Gastroesophageal sphincter (tissue), 4 donors: ENCODE measurements around the gene RIC1. TPM values are rescaled to one million over a fixed set of nuclear protein-coding genes. Genes with fewer than 3 reads are reported as not detected.

Experiments used
- ATAC-seq: fragments of 150-250 bp; one replicate; pipeline ENCODE4 v1.9.1; 2016; ENCODE audit warnings: mild to moderate bottlenecking, moderate library complexity
- H3K27ac ChIP-seq, 4 donors: fragments of 200-600 bp; sonication (generic) in 3 of 4; 1 replicate in 3 of 4; 2 replicates in 1 of 4; pipeline ENCODE4 v1.5.1; 2016 to 2019
- H3K27me3 ChIP-seq: fragments of 200-600 bp; sonication (generic); one replicate; pipeline ENCODE4 v1.5.1; 2019
- H3K36me3 ChIP-seq, 2 donors: fragments of 200-600 bp; sonication (generic); one replicate each; pipeline ENCODE4 v1.5.1; 2019; ENCODE audit warnings: control low read depth in 1 of 2
- H3K4me1 ChIP-seq, 3 donors: fragments of 200-600 bp; sonication (generic); 1 replicate in 2 of 3; 2 replicates in 1 of 3; pipeline ENCODE4 v1.5.1; 2016 to 2019; ENCODE audit warnings: control low read depth in 2 of 3
- H3K4me3 ChIP-seq, 2 donors: fragments of 200-600 bp; sonication (generic); one replicate each; pipeline ENCODE4 v1.5.1; 2019; ENCODE audit warnings: mild to moderate bottlenecking in 1 of 2, moderate library complexity in 1 of 2
- H3K9me3 ChIP-seq, 3 donors: fragments of 200-600 bp; sonication (generic); one replicate each; pipeline ENCODE4 v1.5.1; 2017 to 2019; ENCODE audit warnings: control low read depth in 2 of 3
- CTCF ChIP-seq, 4 experiments: fragments of 200-600 bp in 2 of 4; fragments of 450-650 bp in 2 of 4; sonication (generic) in 1 of 4; IDR thresholded peaks; one replicate each; pipeline ENCODE4 v1.5.1; 2017 to 2019; ENCODE audit warnings: antibody characterized with exemption in 4 of 4, mild to moderate bottlenecking in 2 of 4, moderate library complexity in 2 of 4
- EP300 ChIP-seq: sonication (generic); formaldehyde crosslinking; IDR thresholded peaks from one replicate; pipeline ENCODE4 v1.6.1; 2017; ENCODE audit warnings: antibody characterized with exemption, mild to moderate bottlenecking
- POLR2A ChIP-seq, 2 donors: fragments of 450-650 bp; IDR thresholded peaks; one replicate each; pipeline ENCODE4 v1.6.1; 2017; ENCODE audit warnings: antibody characterized with exemption in 2 of 2, mild to moderate bottlenecking in 2 of 2, moderate library complexity in 1 of 2
- POLR2AphosphoS5 ChIP-seq: sonication (generic); formaldehyde crosslinking; IDR thresholded peaks from one replicate; pipeline ENCODE4 v1.6.1; 2017; ENCODE audit warnings: antibody characterized with exemption
- WGBS, 2 donors: methylation state at CpG; one replicate each; pipeline ENCODE4 v1.1.5; 2018; ENCODE audit warnings: low coverage in 1 of 2; 5-methylcytosine and 5-hydroxymethylcytosine counted together
- total RNA-seq, 4 donors: library from RNA; depleted of rRNA; stranded (reverse); fragments of >200 nt; gene quantifications; one replicate each; pipeline ENCODE4 v1.1.0, GENCODE V29; 2016

The RIC1 gene
- total RNA-seq, 4 donors from 2014 or later = 39.2 to 60.5 (median 47.2) TPM

- Histone ChIP-seq H3K4me1 (peaks cover 0 to 48% (median 7%) of the 10 kb centered on the region in 3 donors), H3K4me3 (no peak overlapping the region), H3K9me3 (no peaks in the 10 kb centered on the region), H3K36me3 (no peaks in the 10 kb centered on the region), H3K27me3 (no peaks in the 10 kb centered on the region), H3K27ac (no peak overlapping the region)
- no peak for TF ChIP-seq POLR2A (IDR thresholded peaks at IDR 0.05)
- TF ChIP-seq EP300 = no peak
- no peak for TF ChIP-seq CTCF (IDR thresholded peaks at IDR 0.05)
- no peak for TF ChIP-seq POLR2AphosphoS5
- ATAC-seq = no peak
- WGBS, 2 donors = 73 to 87% methylated on average over 1 of the region's 1 CpG
Observed at GRCh38 chr9:5690278-5690677, 61.4 kb downstream of the RIC1 start.

GRCh38 chr9:5695860-5696259 lies 67.0 kb downstream of the RIC1 start:
- no peaks in the 10 kb centered on the region for H3K9me3 ChIP-seq
- no peak overlapping the region for H3K4me3 ChIP-seq
- no peaks in the 10 kb centered on the region for H3K27me3 ChIP-seq
- H3K36me3 ChIP-seq = no peaks in the 10 kb centered on the region
- H3K4me1 ChIP-seq = peaks cover 0 to 67% (median 13%) of the 10 kb centered on the region in 3 donors
- 91 to 100% methylated on average over 2 of the region's 2 CpGs for WGBS, 2 donors
- H3K27ac ChIP-seq = no peak overlapping the region
- TF ChIP-seq EP300 (no peak), POLR2A (IDR thresholded peaks at IDR 0.05) (no peak), POLR2AphosphoS5 (no peak), CTCF (IDR thresholded peaks at IDR 0.05) (no peak)
- no peak for ATAC-seq

- TF ChIP-seq POLR2AphosphoS5 (no peak), EP300 (no peak), POLR2A (IDR thresholded peaks at IDR 0.05) (no peak), CTCF (IDR thresholded peaks at IDR 0.05) (no peak)
Observed at GRCh38 chr9:5696884-5697283, 68.0 kb downstream of the RIC1 start.

GRCh38 chr9:5698004-5698403 lies 69.1 kb downstream of the RIC1 start:
- TF ChIP-seq POLR2AphosphoS5 = no peak
- no peak for TF ChIP-seq CTCF (IDR thresholded peaks at IDR 0.05)
- no peak for TF ChIP-seq POLR2A (IDR thresholded peaks at IDR 0.05)
- no peak for TF ChIP-seq EP300
- H3K4me1 ChIP-seq = peaks cover 0 to 49% (median 13%) of the 10 kb centered on the region in 3 donors
- no peak for ATAC-seq
- H3K36me3 ChIP-seq = no peaks in the 10 kb centered on the region
- H3K27me3 ChIP-seq = no peaks in the 10 kb centered on the region
- peak overlapping the region in 1 of 4 donors; percentile 17 for H3K27ac ChIP-seq
- WGBS, 2 donors = 93 to 100% methylated on average over 1 of the region's 1 CpG
- H3K9me3 ChIP-seq = no peaks in the 10 kb centered on the region
- H3K4me3 ChIP-seq = no peak overlapping the region

More at GRCh38 chr9:5696884-5697283, 68.0 kb downstream of the RIC1 start:
- 89 to 100% methylated on average over 2 of the region's 2 CpGs for WGBS, 2 donors
- Histone ChIP-seq H3K4me3 (no peak overlapping the region), H3K9me3 (no peaks in the 10 kb centered on the region), H3K27ac (peak overlapping the region in 2 of 4 donors; percentile 2 to 27), H3K4me1 (peaks cover 0 to 57% (median 13%) of the 10 kb centered on the region in 3 donors), H3K27me3 (no peaks in the 10 kb centered on the region), H3K36me3 (no peaks in the 10 kb centered on the region)
- no peak for ATAC-seq

GRCh38 chr9:5698810-5699556 lies 70.1 kb downstream of the RIC1 start:
- TF ChIP-seq POLR2AphosphoS5 (no peak), POLR2A (IDR thresholded peaks at IDR 0.05) (no peak), EP300 (no peak)
- H3K9me3 ChIP-seq = no peaks in the 10 kb centered on the region
- H3K27ac ChIP-seq = peak overlapping the region in 2 of 4 donors; percentile 7 to 17
- peaks cover 0 to 40% (median 10%) of the 10 kb centered on the region in 3 donors for H3K4me1 ChIP-seq
- no peaks in the 10 kb centered on the region for H3K27me3 ChIP-seq
- no peaks in the 10 kb centered on the region for H3K36me3 ChIP-seq
- ATAC-seq = no peak
- H3K4me3 ChIP-seq = no peak overlapping the region
- 50 to 61% methylated on average over 7 of the region's 7 CpGs for WGBS, 2 donors
